HepG2 (cell line): Measurements from ENCODE around the gene PITHD1. TPM values are rescaled to one million over a fixed set of nuclear protein-coding genes. Genes with fewer than 3 reads are reported as not detected.

Source experiments
- ATAC-seq: fragments of 200-7000 bp; cut with Tn5 transposase; 3 replicates; pipeline ENCODE4 v1.9.1; 2020; ENCODE audit warnings: mild to moderate bottlenecking, moderate library complexity
- BruUV-seq: library from RNA; stranded (reverse); fragments of 400-500 nt; replicated peaks from 2 replicates; lab custom pipeline; 2021; lab: Mats Ljungman, UMichigan
- CTCF ChIA-PET: fragments of 300-600 bp; formaldehyde crosslinking; extraction: SDS; loops from one replicate; lab custom pipeline; 2021; ENCODE audit warnings: low total read pairs, inconsistent platforms, low intra/inter-chr PET ratio; lab: Yijun Ruan, JAX
- POLR2A ChIA-PET: fragments of 350-600 bp; sonication (Branson Sonifier 250); formaldehyde crosslinking; loops from one replicate; lab custom pipeline; 2020; ENCODE audit warnings: antibody characterized with exemption, inconsistent platforms; lab: Yijun Ruan, JAX
- DNase-seq: peaks from one replicate; pipeline ENCODE4 v3.0.0-alpha.2; 2015; ENCODE audit warnings: low spot score
- FAIRE-seq: peaks from 3 replicates; lab custom pipeline; 2011; peaks lifted over from hg19 to GRCh38; lab: Jason Lieb, UNC
- H2AFZ ChIP-seq: one replicate; pipeline ENCODE4 v1.6.1; 2011; ENCODE audit warnings: low read length, inconsistent platforms
- H3K27ac ChIP-seq: fragments of 300-600 bp; 3 replicates; pipeline ENCODE4 v1.8.0; 2011; ENCODE audit warnings: mixed run types, mild to moderate bottlenecking, mixed read lengths, low read length, inconsistent platforms; ENCODE audit not compliant: insufficient read depth; ENCODE audit errors: extremely low read length
- H3K27me3 ChIP-seq, 2 experiments: fragments of 200-600 bp in 1 of 2; 2 replicates in 1 of 2; 3 replicates in 1 of 2; pipeline versions ENCODE4 v1.6.0 to v1.8.0; 2011; ENCODE audit warnings: low read length in 2 of 2, mild to moderate bottlenecking in 2 of 2, moderate library complexity in 2 of 2, inconsistent platforms in 1 of 2; ENCODE audit not compliant: insufficient read depth in 2 of 2, control insufficient read depth in 1 of 2
- H3K36me3 ChIP-seq, 2 experiments: fragments of 200-600 bp in 1 of 2; replicated peaks in 1 of 2; 2 replicates in 1 of 2; 3 replicates in 1 of 2; pipeline versions ENCODE4 v1.5.1 to v1.8.0; 2011; ENCODE audit warnings: low read length in 2 of 2, inconsistent platforms in 1 of 2; ENCODE audit not compliant: insufficient read depth in 2 of 2, control insufficient read depth in 1 of 2
- H3K4me1 ChIP-seq: 2 replicates; pipeline ENCODE4 v1.5.1; 2012; ENCODE audit warnings: low read length, inconsistent platforms; ENCODE audit not compliant: insufficient read depth
- H3K4me2 ChIP-seq: 2 replicates; pipeline ENCODE4 v1.6.0; 2011; ENCODE audit warnings: low read depth, low read length, inconsistent platforms
- H3K4me3 ChIP-seq, 3 experiments: fragments of 200-600 bp in 1 of 3; sonication (generic), shearing (Covaris generic) in 1 of 3; replicated peaks in 1 of 3; 2 replicates each; pipeline ENCODE4 v1.5.1; 2011 to 2016; ENCODE audit warnings: low read length in 3 of 3, inconsistent platforms in 2 of 3, low read depth in 2 of 3, mild to moderate bottlenecking in 2 of 3, control low read depth in 1 of 3, mixed read lengths in 1 of 3; ENCODE audit not compliant: insufficient read depth in 1 of 3
- H3K79me2 ChIP-seq: one replicate; pipeline ENCODE4 v1.6.1; 2011; ENCODE audit warnings: low read length, inconsistent platforms; ENCODE audit not compliant: insufficient read depth
- H3K9ac ChIP-seq: 2 replicates; pipeline ENCODE4 v1.6.0; 2011; ENCODE audit warnings: mild to moderate bottlenecking, low read depth, low read length, inconsistent platforms; ENCODE audit not compliant: insufficient read depth
- H3K9me3 ChIP-seq: 2 replicates; pipeline ENCODE4 v1.5.1; 2012; ENCODE audit warnings: mild to moderate bottlenecking, low read length
- H4K20me1 ChIP-seq: 2 replicates; pipeline ENCODE4 v1.6.0; 2011; ENCODE audit warnings: inconsistent platforms, mild to moderate bottlenecking, low read length, moderate library complexity; ENCODE audit not compliant: insufficient read depth
- FOXK2 ChIP-seq: fragments of 450-650 bp; IDR thresholded peaks from 2 replicates; pipeline ENCODE4 v1.6.1; 2016
- HNF4A ChIP-seq: sonication (generic); formaldehyde crosslinking; IDR thresholded peaks from 2 replicates; pipeline ENCODE4 v1.4.0; 2020; ENCODE audit warnings: missing genetic modification reagents
- RARA ChIP-seq: IDR thresholded peaks from 2 replicates; pipeline ENCODE4 v1.6.1; 2016; ENCODE audit warnings: missing genetic modification reagents, missing compliant biosample characterization
- RFXANK ChIP-seq: IDR thresholded peaks from 2 replicates; pipeline ENCODE4 v1.6.1; 2016
- ZBTB25 ChIP-seq: IDR thresholded peaks from 2 replicates; pipeline ENCODE4 v1.6.1; 2018; ENCODE audit warnings: missing genetic modification reagents
- ZBTB33 ChIP-seq: sonication (generic); formaldehyde crosslinking; IDR thresholded peaks from 2 replicates; pipeline ENCODE4 v1.4.0; 2020; ENCODE audit warnings: missing genetic modification reagents
- WGBS: methylation state at CpG from one replicate; pipeline ENCODE4 v1.1.6; 2017; ENCODE audit warnings: low lambda C conversion rate; 5-methylcytosine and 5-hydroxymethylcytosine counted together
- in situ Hi-C: cut with HindIII; loops from 2 replicates; pipeline ENCODE4 v1.10.0; 2017; ENCODE audit warnings: low pct_unique_long_range_greater_than_20kb; ENCODE audit not compliant: extremely low pct_ligation_motif_present
- intact Hi-C: fragments of 100-400 bp; cut with micrococcal nuclease; formaldehyde crosslinking; loops from one replicate; pipeline ENCODE4 v1.10.0; 2022; ENCODE audit not compliant: unreplicated experiment
- polyA plus RNA-seq, 8 experiments: library from polyadenylated mRNA; depleted of rRNA in 3 of 8; stranded (reverse) in 7 of 8; unstranded in 1 of 8; fragments of >200 nt; fragmentation: Illumina TruSeq in 4 of 8; extraction: Trizol in 4 of 8; gene quantifications; 2 replicates each; pipeline versions ENCODE4 v1.2.1 to v1.2.3, GENCODE V29; 2011 to 2016; ENCODE audit warnings: low read depth in 4 of 8, missing spikeins in 1 of 8, mixed read lengths in 1 of 8; ENCODE audit not compliant: insufficient read depth in 1 of 8
- total RNA-seq, 5 experiments: library from RNA; depleted of rRNA; stranded (reverse); fragments of >200 nt; fragmentation: Illumina TruSeq; extraction: Trizol; gene quantifications; 2 replicates each; pipeline ENCODE4 v1.2.3, GENCODE V29; 2016; ENCODE audit warnings: low read depth in 1 of 5

Gene PITHD1
- total and polyA plus RNA-seq, 2 of the 13 experiments (the other 11 are each of a cell fraction or from before 2014, with no cell fraction given): 28.0 to 37.3 TPM

- DNase-seq: no peak
- H3K79me2 ChIP-seq: no peaks in the 10 kb centered on the region
- in situ Hi-C loops (loop anchor here (5.0 kb wide), 2 partner anchors 62 to 112 kb away; partner anchors contain the start of gene FUCA1), intact Hi-C loops (no loop called here)
- POLR2A ChIA-PET: interaction anchor here (1.3 to 1.6 kb wide), 2 partner anchors 19 to 20 kb away, joined by 4 to 6 read pairs; partner anchors contain the start of gene HMGCL
- ATAC-seq: no peak
- H3K4me3 ChIP-seq: no peak overlapping the region
- H4K20me1 ChIP-seq: no peaks in the 10 kb centered on the region
- no TSS peak for BruUV-seq
- 75% methylated on average over 2 of the region's 2 CpGs for WGBS
- H3K27ac ChIP-seq: no peak overlapping the region
- peaks cover 64% of the 10 kb centered on the region for H3K4me1 ChIP-seq
- TF ChIP-seq FOXK2 (no peak), RFXANK (CRISPR knock-in tag) (no peak), HNF4A (CRISPR knock-in tag) (0 out of 2 replicates have a peak, but pooled peaks have one; percentile 4), RARA (no peak)
- TF ChIP-seq, all 625 proteins: peak for 1
- no peaks in the 10 kb centered on the region for H3K27me3 ChIP-seq
- CTCF ChIA-PET: interaction anchor here (0.6 kb wide), 1 partner anchor 63 kb away, joined by 3 read pairs; the partner anchor contains the start of gene FUCA1
- H3K4me2 ChIP-seq: peak overlapping the region; percentile 19; the same call in 1 of the 2 replicates
- H2AFZ ChIP-seq: no peak overlapping the region
- peaks cover 0 to 2% of the 10 kb centered on the region in 2 experiments; a peak in 2 of 5 replicates for H3K36me3 ChIP-seq
- FAIRE-seq: no peak
- no peak overlapping the region for H3K9ac ChIP-seq
- no peaks in the 10 kb centered on the region for H3K9me3 ChIP-seq
Observed at GRCh38 chr1:23805025-23805424, 26.8 kb downstream of the PITHD1 start.

- ChIA-PET POLR2A (interaction anchor here (0.9 to 1.6 kb wide), 2 partner anchors 18 to 32 kb away, joined by 3 to 6 read pairs; no protein-coding TSS in a partner anchor), CTCF (no interaction called here)
- Histone ChIP-seq H3K9me3 (no peaks in the 10 kb centered on the region), H3K9ac (no peak overlapping the region), H3K79me2 (no peaks in the 10 kb centered on the region), H3K27me3 (no peaks in the 10 kb centered on the region), H3K4me3 (no peak overlapping the region), H3K4me1 (peaks cover 71% of the 10 kb centered on the region), H2AFZ (no peak overlapping the region), H3K4me2 (no peak overlapping the region), H3K27ac (no peak overlapping the region), H4K20me1 (no peaks in the 10 kb centered on the region), H3K36me3 (peaks cover under 1 to 2% of the 10 kb centered on the region in 2 experiments; a peak in 2 of 5 replicates)
- intact Hi-C loops (no loop called here), in situ Hi-C loops (loop anchor here (5.0 kb wide), 2 partner anchors 61 to 111 kb away; partner anchors contain the start of gene FUCA1)
- DNase-seq: no peak
- BruUV-seq: no TSS peak
- TF ChIP-seq ZBTB33 (CRISPR knock-in tag): peak; percentile 30; the same call in 1 of the 2 replicates
- no peak for TF ChIP-seq ZBTB25 (CRISPR knock-in tag)
- 84% methylated on average over 6 of the region's 6 CpGs for WGBS
- no peak for FAIRE-seq
- no peak for ATAC-seq
Observed at GRCh38 chr1:23806280-23806679, 28.1 kb downstream of the PITHD1 start.
